Measurements from ENCODE around the gene SOAT1.

- TF ChIP-seq CTCF (IDR thresholded peaks at IDR 0.05) (no peak), EP300 (IDR thresholded peaks at IDR 0.05) (no peak), SREBF2 (IDR thresholded peaks at IDR 0.05) (no peak), PBX3 (IDR thresholded peaks at IDR 0.05) (no peak), NPAS2 (CRISPR knock-in tag; IDR thresholded peaks at IDR 0.05; ENCODE audit: borderline replicate concordance) (no peak)
Observed at GRCh38 chr1:179341943-179342547, 48.4 kb downstream of the SOAT1 start.
